ENCODE measurements around the gene DYDC2.
"Not testable (repeated sequence)": the region's sequence is repeated elsewhere in the genome, so short reads cannot be mapped to it uniquely, and the experiment has no call there.

Gene DYDC2

DNA sequence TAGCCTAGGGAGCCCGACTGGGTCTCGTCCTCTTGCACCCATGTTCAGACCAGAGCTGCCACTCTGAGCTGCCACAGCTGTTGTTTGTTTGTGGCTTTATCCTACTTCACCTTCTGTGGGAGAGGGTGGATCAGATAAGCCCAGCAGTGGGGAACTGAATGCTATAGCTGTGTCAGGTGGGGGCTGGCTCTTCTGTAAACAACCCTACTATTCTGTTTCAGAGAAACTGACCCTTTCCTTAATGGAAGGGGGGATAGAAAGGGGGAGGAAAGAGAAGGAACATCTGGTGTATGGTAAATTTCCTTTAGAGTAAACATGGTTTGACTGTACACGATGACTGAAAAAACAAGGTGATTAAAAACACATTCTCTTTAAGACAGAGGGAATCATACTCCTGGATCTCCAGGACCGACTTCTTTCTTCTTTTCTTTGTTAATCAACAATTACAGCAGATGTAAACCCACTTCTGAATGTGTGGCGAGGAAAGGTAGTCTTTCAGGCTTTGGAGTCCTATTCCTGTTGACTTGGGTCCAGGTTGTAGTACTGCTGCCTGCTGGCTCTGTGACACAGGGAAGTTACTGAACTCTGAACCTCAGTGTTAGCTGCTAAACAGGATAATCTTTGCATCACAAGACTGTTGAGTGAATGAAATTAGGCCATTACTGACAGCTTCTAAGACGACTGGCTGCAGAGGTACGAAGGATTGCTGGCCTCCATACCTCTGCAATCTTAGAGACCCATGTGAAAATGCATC, 57.7 kb downstream of the DYDC2 start:
- DNase-seq (ENCODE audit: low read depth), result no peak

DNA sequence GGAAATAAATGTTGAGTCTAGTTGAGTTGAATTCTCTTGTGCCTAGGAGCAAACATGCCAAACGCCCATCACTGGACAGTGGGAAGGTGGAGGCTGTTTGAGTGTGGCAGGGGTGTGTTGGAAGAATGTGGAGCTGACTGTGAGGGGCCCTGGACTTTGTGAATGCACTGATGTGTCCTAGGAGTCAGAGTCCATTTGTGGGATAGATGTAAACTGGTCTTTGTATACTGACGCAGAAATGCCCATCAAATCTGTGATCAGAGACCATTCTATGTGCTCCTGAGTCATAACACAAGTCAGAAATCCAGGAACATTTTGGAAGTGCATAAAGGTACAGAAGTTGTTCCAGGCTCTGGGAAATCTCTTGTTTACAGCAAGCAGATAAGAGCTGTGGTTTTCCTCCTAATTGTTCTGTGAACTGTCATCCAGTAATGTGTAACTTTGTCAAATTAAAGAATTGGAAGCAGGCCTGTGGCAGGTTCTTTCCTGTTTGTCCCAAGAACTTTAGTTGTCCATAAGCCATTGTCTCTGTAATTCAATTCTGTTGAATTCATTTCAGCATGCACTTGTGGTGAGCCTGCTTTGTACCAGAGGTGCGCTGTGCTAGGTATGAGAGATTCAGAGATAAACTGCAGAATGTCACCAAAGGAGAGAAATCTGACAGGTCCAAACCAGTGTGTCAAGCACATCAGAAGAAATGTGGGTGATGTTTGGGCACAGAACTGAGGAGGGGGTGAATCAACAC, 59.3 kb downstream of the DYDC2 start:
- DNase-seq (ENCODE audit: low read depth), result no peak

DNA sequence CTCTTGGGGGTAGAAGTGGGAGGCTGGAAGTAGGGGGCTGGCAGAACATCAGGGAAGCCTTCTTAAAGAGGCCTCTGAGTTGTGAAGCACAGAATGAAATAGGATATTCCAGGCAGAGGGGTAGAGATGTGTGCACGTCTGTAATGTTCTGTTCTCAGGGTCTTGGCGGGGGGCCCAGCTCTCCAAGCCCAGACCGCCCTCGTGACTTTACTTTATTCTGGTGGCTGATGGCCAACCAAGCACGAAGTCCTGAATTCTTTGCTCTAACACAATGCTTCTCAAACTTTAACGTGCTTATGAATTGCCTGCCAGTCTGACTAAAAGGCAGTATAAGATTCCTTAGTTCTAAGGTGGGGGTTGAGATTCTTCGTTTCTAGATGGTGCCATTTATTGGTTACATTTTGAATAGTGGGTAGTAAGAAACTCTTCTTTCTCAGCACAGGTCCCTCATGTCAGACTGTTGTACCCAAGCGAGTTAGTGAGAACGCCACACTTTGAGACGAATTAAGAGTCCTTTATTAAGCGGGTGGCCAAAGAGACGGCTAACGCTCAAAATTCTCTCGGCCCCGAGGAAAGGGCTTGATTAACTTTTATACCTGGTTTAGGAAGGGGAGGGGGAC, 60.0 kb downstream of the DYDC2 start:
- DNase-seq (ENCODE audit: low read depth), result no peak

DNA sequence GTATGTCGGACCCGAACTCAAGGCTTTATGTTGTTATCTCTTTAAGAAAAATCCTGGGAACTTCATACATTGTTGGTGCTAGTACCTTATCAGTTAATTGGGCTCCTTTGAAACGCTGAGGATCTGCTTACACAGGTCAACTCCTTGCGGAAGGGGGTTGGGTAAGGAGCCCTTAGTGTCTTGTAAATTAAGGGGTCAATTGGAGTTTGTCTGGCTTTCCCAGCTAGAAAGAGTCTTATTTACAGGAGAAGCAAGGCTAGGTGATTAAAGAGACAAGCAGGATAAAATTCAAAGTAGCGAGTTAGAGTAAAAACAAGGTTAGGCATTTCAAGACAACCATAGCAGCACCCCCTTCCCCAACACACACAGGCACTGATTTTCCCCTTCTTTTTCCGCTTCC, 60.7 kb downstream of the DYDC2 start:
- DNase-seq (ENCODE audit: low read depth), result not testable (repeated sequence)
